CD1c-positive myeloid dendritic cell (primary cell): ENCODE results near the gene SCLY.
"Not testable (repeated sequence)": the region's sequence is repeated elsewhere in the genome, so short reads cannot be mapped to it uniquely, and the experiment has no call there.

Experiments
- DNase-seq: peaks from one replicate; pipeline ENCODE4 v3.0.0-alpha.2; 2016; ENCODE audit errors: extremely low spot score

The SCLY gene

GRCh38 chr2:238060542-238061314, at the start of gene SCLY:
TSS of gene SCLY (plus strand) at chr2:238061001. CDS start at chr2:238061055, 54 bp downstream.
- peak; percentile 99 for DNase-seq

- no peak for DNase-seq
Measured at GRCh38 chr2:238013806-238014205, 47.0 kb upstream of the SCLY start.

GRCh38 chr2:238015705-238016104, 45.1 kb upstream of the SCLY start:
- DNase-seq, result no peak

GRCh38 chr2:238016526-238016925, 44.3 kb upstream of the SCLY start:
- no peak for DNase-seq

GRCh38 chr2:238019962-238020361, 40.8 kb upstream of the SCLY start:
- no peak for DNase-seq

- no peak for DNase-seq
Measured at GRCh38 chr2:238020816-238021215, 40.0 kb upstream of the SCLY start.

GRCh38 chr2:238021327-238021726, 39.5 kb upstream of the SCLY start:
- no peak for DNase-seq

GRCh38 chr2:238022594-238023157, 38.1 kb upstream of the SCLY start:
- no peak for DNase-seq

GRCh38 chr2:238023608-238024007, 37.2 kb upstream of the SCLY start:
- DNase-seq, result no peak

- DNase-seq, result no peak
Measured at GRCh38 chr2:238024986-238025385, 35.8 kb upstream of the SCLY start.

- no peak for DNase-seq
Measured at GRCh38 chr2:238025741-238026360, 35.0 kb upstream of the SCLY start.

GRCh38 chr2:238027058-238027457, 33.7 kb upstream of the SCLY start:
- DNase-seq, result no peak

GRCh38 chr2:238027591-238028415, 33.0 kb upstream of the SCLY start:
- no peak for DNase-seq

- DNase-seq, result no peak
Measured at GRCh38 chr2:238029853-238030252, 30.9 kb upstream of the SCLY start.

- no peak for DNase-seq
Measured at GRCh38 chr2:238030422-238031155, 30.2 kb upstream of the SCLY start.

GRCh38 chr2:238031751-238032150, 29.1 kb upstream of the SCLY start:
- no peak for DNase-seq

- no peak for DNase-seq
Measured at GRCh38 chr2:238032755-238033337, 28.0 kb upstream of the SCLY start.

- DNase-seq, result not testable (repeated sequence)
Measured at GRCh38 chr2:238033991-238034390, 26.8 kb upstream of the SCLY start.

- DNase-seq, result no peak
Measured at GRCh38 chr2:238038203-238038602, 22.6 kb upstream of the SCLY start.

GRCh38 chr2:238039151-238039550, 21.6 kb upstream of the SCLY start:
- no peak for DNase-seq

GRCh38 chr2:238039985-238040384, 20.8 kb upstream of the SCLY start:
- DNase-seq, result no peak
